ENCODE data around the gene KANSL1. TPM values are rescaled to one million over a fixed set of nuclear protein-coding genes. Genes with fewer than 3 reads are reported as not detected.
"Not testable (repeated sequence)": the region's sequence is repeated elsewhere in the genome, so short reads cannot be mapped to it uniquely, and the experiment has no call there.

KANSL1 gene
- total and polyA plus RNA-seq, 2 experiments from 2014 or later: 37.3 to 84.3 TPM

DNA sequence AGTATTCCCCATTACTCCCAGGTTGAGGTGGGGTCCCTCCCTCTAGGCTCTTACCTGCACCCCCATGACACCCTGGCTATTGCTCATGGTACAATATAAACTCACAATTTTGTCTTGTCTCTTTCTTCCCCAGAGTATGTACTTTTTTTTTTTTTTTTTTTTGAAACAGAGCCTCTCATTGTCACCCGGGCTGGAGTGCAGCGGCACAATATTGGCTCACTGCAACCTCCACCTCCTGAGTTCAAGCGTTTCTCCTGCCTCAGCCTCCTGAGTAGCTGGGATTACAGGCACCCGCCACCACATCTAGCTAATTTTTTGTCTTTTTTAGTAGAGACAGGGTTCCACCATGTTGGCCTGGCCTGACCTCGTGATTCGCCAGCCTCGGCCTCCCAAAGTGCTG is 8.5 kb downstream of the KANSL1 start:
- Histone ChIP-seq H3K4me2 (no peak overlapping the region), H3K27ac (no peak overlapping the region), H3K9me2 (replicated peaks; ENCODE audit: insufficient read depth) (no peaks in the 10 kb centered on the region), H3K27me3 (no peaks in the 10 kb centered on the region), H3K36me3 (replicated peaks; ENCODE audit: insufficient read depth, low read depth) (no peaks in the 10 kb centered on the region), H4K20me1 (ENCODE audit: insufficient read depth, poor library complexity, severe bottlenecking) (peaks cover 100% of the 10 kb centered on the region), H3K4me1 (ENCODE audit: insufficient read depth) (peaks cover 30% of the 10 kb centered on the region), H3K9me3 (ENCODE audit: low read depth) (no peaks in the 10 kb centered on the region), H3K4me3 (no peak overlapping the region), H3K79me2 (peaks cover 100% of the 10 kb centered on the region), H2AFZ (no peak overlapping the region)
- no peak for DNase-seq (ENCODE audit: low spot score)
- TF ChIP-seq, protein P1, sequence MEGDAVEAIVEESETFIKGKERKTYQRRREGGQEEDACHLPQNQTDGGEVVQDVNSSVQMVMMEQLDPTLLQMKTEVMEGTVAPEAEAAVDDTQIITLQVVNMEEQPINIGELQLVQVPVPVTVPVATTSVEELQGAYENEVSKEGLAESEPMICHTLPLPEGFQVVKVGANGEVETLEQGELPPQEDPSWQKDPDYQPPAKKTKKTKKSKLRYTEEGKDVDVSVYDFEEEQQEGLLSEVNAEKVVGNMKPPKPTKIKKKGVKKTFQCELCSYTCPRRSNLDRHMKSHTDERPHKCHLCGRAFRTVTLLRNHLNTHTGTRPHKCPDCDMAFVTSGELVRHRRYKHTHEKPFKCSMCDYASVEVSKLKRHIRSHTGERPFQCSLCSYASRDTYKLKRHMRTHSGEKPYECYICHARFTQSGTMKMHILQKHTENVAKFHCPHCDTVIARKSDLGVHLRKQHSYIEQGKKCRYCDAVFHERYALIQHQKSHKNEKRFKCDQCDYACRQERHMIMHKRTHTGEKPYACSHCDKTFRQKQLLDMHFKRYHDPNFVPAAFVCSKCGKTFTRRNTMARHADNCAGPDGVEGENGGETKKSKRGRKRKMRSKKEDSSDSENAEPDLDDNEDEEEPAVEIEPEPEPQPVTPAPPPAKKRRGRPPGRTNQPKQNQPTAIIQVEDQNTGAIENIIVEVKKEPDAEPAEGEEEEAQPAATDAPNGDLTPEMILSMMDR (IDR thresholded peaks at IDR 0.05; ENCODE audit: poor library complexity): no peak
- TF ChIP-seq EZH2phosphoT487 (IDR thresholded peaks at IDR 0.05; ENCODE audit: low read depth, severe bottlenecking, unreplicated experiment) (no peak), EZH2 (IDR thresholded peaks at IDR 0.05; ENCODE audit: borderline replicate concordance) (no peak)
- 94% methylated on average over 7 of the region's 7 CpGs for WGBS (ENCODE audit: low lambda C conversion rate, missing lambda C conversion rate)

DNA sequence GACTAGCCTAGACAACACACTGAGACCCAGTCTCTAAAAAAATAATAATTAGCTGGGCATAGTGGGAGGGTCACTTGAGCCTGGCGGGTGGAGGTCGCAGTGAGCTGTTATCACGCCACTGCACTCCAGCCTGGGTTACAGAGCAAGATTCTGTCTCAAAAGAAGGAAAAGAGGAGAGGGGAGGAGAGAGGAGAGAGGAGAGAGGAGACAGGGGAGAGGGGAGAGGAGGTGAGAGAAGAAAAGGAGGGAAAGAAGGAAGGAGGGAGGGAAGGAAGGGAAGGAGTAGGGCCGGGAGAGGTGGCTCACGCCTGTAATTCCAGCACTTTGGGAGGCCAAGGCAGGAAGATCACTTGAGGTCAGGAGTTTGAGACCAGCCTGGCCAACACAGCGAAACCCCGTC is 9.8 kb downstream of the KANSL1 start:
- H3K27me3 ChIP-seq; DNase-seq (ENCODE audit: low spot score); H3K9me3 ChIP-seq (ENCODE audit: low read depth); H3K4me3 ChIP-seq; H3K4me2 ChIP-seq; H3K27ac ChIP-seq; H2AFZ ChIP-seq; H3K36me3 ChIP-seq (replicated peaks; ENCODE audit: insufficient read depth, low read depth); H3K9me2 ChIP-seq (replicated peaks; ENCODE audit: insufficient read depth): not testable (repeated sequence)
- Histone ChIP-seq H3K79me2 (peaks cover 100% of the 10 kb centered on the region), H4K20me1 (ENCODE audit: insufficient read depth, poor library complexity, severe bottlenecking) (peaks cover 100% of the 10 kb centered on the region), H3K4me1 (ENCODE audit: insufficient read depth) (peaks cover 33% of the 10 kb centered on the region)
- 78% methylated on average over 6 of the region's 7 CpGs for WGBS (ENCODE audit: low lambda C conversion rate, missing lambda C conversion rate)

DNA sequence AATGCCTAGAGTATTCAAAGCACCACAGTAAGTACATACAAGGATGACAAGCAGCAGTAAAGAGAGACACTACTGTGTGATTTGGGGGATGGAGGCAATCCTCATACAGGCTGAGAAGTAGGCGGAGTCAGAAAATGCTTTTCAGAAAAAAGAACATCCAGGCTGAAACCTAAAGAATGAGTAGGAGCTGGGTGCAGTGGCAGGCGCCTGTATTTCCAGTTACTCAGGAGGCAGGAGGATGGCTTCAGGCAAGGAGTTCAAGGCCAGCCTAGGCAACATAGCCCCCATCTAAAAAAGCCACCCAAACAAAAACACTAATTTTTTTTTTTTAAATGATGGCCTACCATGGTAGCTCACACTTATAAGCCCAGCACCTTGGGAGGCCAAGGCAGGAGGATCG is 10.3 kb downstream of the KANSL1 start:
- H3K4me1 ChIP-seq (ENCODE audit: insufficient read depth): peaks cover 30% of the 10 kb centered on the region
- H4K20me1 ChIP-seq (ENCODE audit: insufficient read depth, poor library complexity, severe bottlenecking): peaks cover 100% of the 10 kb centered on the region
- no peak overlapping the region for H3K4me2 ChIP-seq
- H3K9me3 ChIP-seq (ENCODE audit: low read depth): no peaks in the 10 kb centered on the region
- TF ChIP-seq EZH2phosphoT487 (IDR thresholded peaks at IDR 0.05; ENCODE audit: low read depth, severe bottlenecking, unreplicated experiment) (no peak), EZH2 (IDR thresholded peaks at IDR 0.05; ENCODE audit: borderline replicate concordance) (no peak)
- TF ChIP-seq, protein P1 (IDR thresholded peaks at IDR 0.05; ENCODE audit: poor library complexity): no peak
- no peaks in the 10 kb centered on the region for H3K9me2 ChIP-seq (replicated peaks; ENCODE audit: insufficient read depth)
- H2AFZ ChIP-seq: no peak overlapping the region
- H3K27ac ChIP-seq: no peak overlapping the region
- DNase-seq (ENCODE audit: low spot score): peak; percentile 33
- 92% methylated on average over 3 of the region's 3 CpGs for WGBS (ENCODE audit: low lambda C conversion rate, missing lambda C conversion rate)
- no peaks in the 10 kb centered on the region for H3K27me3 ChIP-seq
- peaks cover 100% of the 10 kb centered on the region for H3K79me2 ChIP-seq
- H3K4me3 ChIP-seq: no peak overlapping the region
- no peaks in the 10 kb centered on the region for H3K36me3 ChIP-seq (replicated peaks; ENCODE audit: insufficient read depth, low read depth)

DNA sequence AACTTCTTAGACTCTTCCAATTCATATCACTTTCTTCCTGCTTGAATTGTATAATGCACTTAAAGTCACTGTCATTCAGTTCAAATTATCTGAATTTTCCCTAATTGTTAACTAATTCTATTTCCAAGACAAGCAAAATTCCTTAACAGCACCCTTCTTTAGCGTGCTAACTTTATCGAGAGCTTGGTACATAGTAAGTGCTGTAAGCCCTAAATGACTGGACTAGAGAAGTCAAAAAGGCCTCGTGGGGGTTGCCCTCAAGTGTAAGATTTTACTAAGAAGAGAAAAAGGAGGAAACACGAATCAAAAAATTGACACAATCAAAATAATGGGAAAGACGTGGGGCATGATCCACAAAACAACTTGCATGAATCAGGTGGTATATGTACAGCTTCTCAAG is 11.3 kb downstream of the KANSL1 start:
- Histone ChIP-seq H4K20me1 (ENCODE audit: insufficient read depth, poor library complexity, severe bottlenecking) (peaks cover 100% of the 10 kb centered on the region), H2AFZ (no peak overlapping the region), H3K4me3 (no peak overlapping the region), H3K4me1 (ENCODE audit: insufficient read depth) (peaks cover 19% of the 10 kb centered on the region), H3K36me3 (replicated peaks; ENCODE audit: insufficient read depth, low read depth) (no peaks in the 10 kb centered on the region), H3K79me2 (peaks cover 100% of the 10 kb centered on the region), H3K9me3 (ENCODE audit: low read depth) (no peaks in the 10 kb centered on the region), H3K9me2 (replicated peaks; ENCODE audit: insufficient read depth) (no peaks in the 10 kb centered on the region), H3K4me2 (no peak overlapping the region), H3K27ac (no peak overlapping the region), H3K27me3 (no peaks in the 10 kb centered on the region)
- TF ChIP-seq EZH2 (IDR thresholded peaks at IDR 0.05; ENCODE audit: borderline replicate concordance): no peak
- TF ChIP-seq, protein P1 (IDR thresholded peaks at IDR 0.05; ENCODE audit: poor library complexity): no peak
- no peak for TF ChIP-seq EZH2phosphoT487 (IDR thresholded peaks at IDR 0.05; ENCODE audit: low read depth, severe bottlenecking, unreplicated experiment)
- WGBS (ENCODE audit: low lambda C conversion rate, missing lambda C conversion rate): 90% methylated on average over 5 of the region's 5 CpGs
- DNase-seq (ENCODE audit: low spot score): no peak

DNA sequence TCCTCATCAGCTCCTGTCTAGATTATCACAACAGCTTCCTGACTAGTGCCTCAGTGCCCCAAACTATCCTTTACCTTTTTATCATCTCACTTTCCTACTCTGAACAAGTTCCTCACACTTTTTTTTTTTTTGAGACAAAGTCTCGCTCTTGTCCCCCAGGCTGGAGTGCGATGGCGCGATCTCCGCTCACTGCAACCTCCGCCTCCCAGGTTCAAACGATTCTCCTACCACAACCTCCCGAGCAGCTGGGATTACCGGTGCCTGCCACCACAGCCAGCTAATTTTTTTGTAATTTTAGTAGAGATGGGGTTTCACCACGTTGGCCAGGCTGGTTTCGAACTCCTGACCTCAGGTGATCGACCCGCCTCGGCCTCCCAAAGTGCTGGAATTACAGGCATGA is 11.9 kb downstream of the KANSL1 start:
- H3K79me2 ChIP-seq: peaks cover 100% of the 10 kb centered on the region
- H3K9me2 ChIP-seq (replicated peaks; ENCODE audit: insufficient read depth); H3K36me3 ChIP-seq (replicated peaks; ENCODE audit: insufficient read depth, low read depth); H3K27me3 ChIP-seq; H3K27ac ChIP-seq; H2AFZ ChIP-seq; DNase-seq (ENCODE audit: low spot score); H3K4me3 ChIP-seq; H3K9me3 ChIP-seq (ENCODE audit: low read depth); H3K4me2 ChIP-seq: not testable (repeated sequence)
- peaks cover 100% of the 10 kb centered on the region for H4K20me1 ChIP-seq (ENCODE audit: insufficient read depth, poor library complexity, severe bottlenecking)
- peaks cover 15% of the 10 kb centered on the region for H3K4me1 ChIP-seq (ENCODE audit: insufficient read depth)
- WGBS (ENCODE audit: low lambda C conversion rate, missing lambda C conversion rate): 88% methylated on average over 14 of the region's 14 CpGs

All from hepatocyte (in vitro differentiated cells).